Stimulated activated CD4-positive, alpha-beta T cell treated with anti-CD3 and anti-CD28 coated beads, TNF-alpha, amount 100 ng/mL, for 24 hours (primary cell): ENCODE measurements around the gene GPC6.

Experiments used
- DNase-seq, 3 experiments: peaks; one replicate each; pipeline ENCODE4 v3.0.0-alpha.2; 2020; ENCODE audit warnings: low read depth in 3 of 3

GPC6 gene

GRCh38 chr13:94345374-94346195 lies 1119.0 kb downstream of the GPC6 start:
- DNase-seq, result no peak

- peak in 2 of 3 experiments; percentile 31 to 38 for DNase-seq
Measured at GRCh38 chr13:94346261-94347019, 1119.8 kb downstream of the GPC6 start.

- DNase-seq, result peak in 1 of 3 experiments; percentile 22
Measured at GRCh38 chr13:94351292-94351990, 1124.8 kb downstream of the GPC6 start.

GRCh38 chr13:94352057-94352456 lies 1125.5 kb downstream of the GPC6 start:
- DNase-seq, result no peak

- DNase-seq, result no peak
Measured at GRCh38 chr13:94353167-94353710, 1126.6 kb downstream of the GPC6 start.

GRCh38 chr13:94359875-94360274 lies 1133.3 kb downstream of the GPC6 start:
- DNase-seq, result no peak

GRCh38 chr13:94362411-94362909 lies 1135.9 kb downstream of the GPC6 start:
- peak; percentile 48 to 60 (median 53) for DNase-seq

- DNase-seq, result no peak
Measured at GRCh38 chr13:94366677-94367076, 1140.1 kb downstream of the GPC6 start.

- no peak for DNase-seq
Measured at GRCh38 chr13:94369972-94370436, 1143.4 kb downstream of the GPC6 start.

- no peak for DNase-seq
Measured at GRCh38 chr13:94371855-94372254, 1145.2 kb downstream of the GPC6 start.

GRCh38 chr13:94382517-94382916 lies 1155.9 kb downstream of the GPC6 start:
- DNase-seq, result no peak

GRCh38 chr13:94382960-94383359 lies 1156.4 kb downstream of the GPC6 start:
- DNase-seq, result no peak

- DNase-seq, result no peak
Measured at GRCh38 chr13:94384231-94384905, 1157.8 kb downstream of the GPC6 start.

GRCh38 chr13:94387047-94387446 lies 1160.4 kb downstream of the GPC6 start:
- DNase-seq, result no peak

- no peak for DNase-seq
Measured at GRCh38 chr13:94389604-94390351, 1163.2 kb downstream of the GPC6 start.

GRCh38 chr13:94390881-94391280 lies 1164.3 kb downstream of the GPC6 start:
- no peak for DNase-seq

- DNase-seq, result no peak
Measured at GRCh38 chr13:94394723-94395122, 1168.1 kb downstream of the GPC6 start.

GRCh38 chr13:94395860-94396259 lies 1169.3 kb downstream of the GPC6 start:
- DNase-seq, result no peak

- no peak for DNase-seq
Measured at GRCh38 chr13:94399812-94400211, 1173.2 kb downstream of the GPC6 start.

GRCh38 chr13:94400874-94401273 lies 1174.3 kb downstream of the GPC6 start:
- no peak for DNase-seq
